OCI-LY3 (cell line): ENCODE data around the gene THTPA.

Experiments used
- EZH2phosphoT487 ChIP-seq: fragments of 200-600 bp; shearing (Covaris generic); IDR thresholded peaks from 2 replicates; pipeline ENCODE4 v1.6.1; 2018; ENCODE audit warnings: antibody characterized with exemption, mixed run types, low read depth
- TF ChIP-seq, protein P1 (sequence below): fragments of 200-600, 300-600 bp; sonication (generic); IDR thresholded peaks from 2 replicates; pipeline ENCODE4 v1.5.1; 2014; ENCODE audit warnings: antibody characterized with exemption, low read length, low read depth

DNA sequence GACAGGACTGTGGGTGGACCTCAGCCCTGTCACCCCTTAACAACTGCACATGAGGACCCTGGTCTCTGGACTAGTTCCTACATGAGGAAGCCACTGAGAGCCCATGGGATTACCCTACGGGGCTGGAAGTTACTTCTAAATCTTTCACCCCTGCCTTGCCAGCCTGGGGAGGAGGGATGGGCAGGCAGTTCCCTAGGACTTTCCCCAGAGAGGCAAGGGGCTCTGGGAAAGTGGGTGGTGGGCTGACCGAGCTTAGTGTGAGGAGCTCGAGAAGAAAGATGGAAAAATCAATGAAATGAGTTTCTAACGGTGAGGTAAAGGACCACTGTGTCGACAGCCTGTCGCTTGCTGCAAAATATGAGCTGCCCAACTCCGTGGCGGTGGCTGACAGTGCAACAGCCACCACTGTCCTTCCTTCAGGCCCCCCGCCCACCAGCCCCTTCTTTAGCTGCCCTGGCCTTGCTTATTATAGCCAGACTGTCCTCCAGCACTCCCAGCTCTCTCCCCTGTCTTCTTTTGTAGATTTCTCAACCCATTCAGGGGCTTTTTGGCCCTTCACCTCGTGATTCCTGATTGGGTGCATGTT lies 9.5 kb upstream of the THTPA start:
- TF ChIP-seq, protein P1, sequence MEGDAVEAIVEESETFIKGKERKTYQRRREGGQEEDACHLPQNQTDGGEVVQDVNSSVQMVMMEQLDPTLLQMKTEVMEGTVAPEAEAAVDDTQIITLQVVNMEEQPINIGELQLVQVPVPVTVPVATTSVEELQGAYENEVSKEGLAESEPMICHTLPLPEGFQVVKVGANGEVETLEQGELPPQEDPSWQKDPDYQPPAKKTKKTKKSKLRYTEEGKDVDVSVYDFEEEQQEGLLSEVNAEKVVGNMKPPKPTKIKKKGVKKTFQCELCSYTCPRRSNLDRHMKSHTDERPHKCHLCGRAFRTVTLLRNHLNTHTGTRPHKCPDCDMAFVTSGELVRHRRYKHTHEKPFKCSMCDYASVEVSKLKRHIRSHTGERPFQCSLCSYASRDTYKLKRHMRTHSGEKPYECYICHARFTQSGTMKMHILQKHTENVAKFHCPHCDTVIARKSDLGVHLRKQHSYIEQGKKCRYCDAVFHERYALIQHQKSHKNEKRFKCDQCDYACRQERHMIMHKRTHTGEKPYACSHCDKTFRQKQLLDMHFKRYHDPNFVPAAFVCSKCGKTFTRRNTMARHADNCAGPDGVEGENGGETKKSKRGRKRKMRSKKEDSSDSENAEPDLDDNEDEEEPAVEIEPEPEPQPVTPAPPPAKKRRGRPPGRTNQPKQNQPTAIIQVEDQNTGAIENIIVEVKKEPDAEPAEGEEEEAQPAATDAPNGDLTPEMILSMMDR: no peak
- no peak for TF ChIP-seq EZH2phosphoT487
